Tibial nerve (tissue), 4 donors: ENCODE data around the gene KPNA4. TPM values are rescaled to one million over a fixed set of nuclear protein-coding genes. Genes with fewer than 3 reads are reported as not detected.

Source experiments
- DNase-seq, 2 donors: peaks; one replicate each; pipeline ENCODE4 v3.0.0-alpha.2; 2019; ENCODE audit warnings: low spot score in 2 of 2
- H3K27ac ChIP-seq, 4 donors: fragments of 200-600 bp; sonication (generic) in 3 of 4; one replicate each; pipeline ENCODE4 v1.5.1; 2017 to 2019; ENCODE audit warnings: mild to moderate bottlenecking in 1 of 4
- H3K27me3 ChIP-seq, 2 donors: fragments of 200-600 bp; sonication (generic) in 1 of 2; one replicate each; pipeline versions ENCODE4 v1.5.1 to v1.6.0; 2017 to 2019
- H3K36me3 ChIP-seq, 3 donors: fragments of 200-600 bp; sonication (generic); one replicate each; pipeline ENCODE4 v1.5.1; 2018 to 2019
- H3K4me1 ChIP-seq, 4 donors: fragments of 200-600 bp; sonication (generic) in 3 of 4; one replicate each; pipeline ENCODE4 v1.5.1; 2017 to 2019
- H3K4me3 ChIP-seq, 4 donors: fragments of 200-600 bp; sonication (generic) in 3 of 4; one replicate each; pipeline ENCODE4 v1.5.1; 2017 to 2019; ENCODE audit warnings: mild to moderate bottlenecking in 1 of 4, moderate library complexity in 1 of 4
- H3K9me3 ChIP-seq, 4 donors: fragments of 200-600 bp; sonication (generic) in 3 of 4; one replicate each; pipeline ENCODE4 v1.5.1; 2017 to 2019
- EP300 ChIP-seq, 2 donors: sonication (generic); formaldehyde crosslinking; IDR thresholded peaks; one replicate each; pipeline ENCODE4 v1.6.1; 2017; ENCODE audit warnings: antibody characterized with exemption in 2 of 2, mild to moderate bottlenecking in 1 of 2
- POLR2A ChIP-seq, 2 donors: fragments of 450-650 bp; IDR thresholded peaks; one replicate each; pipeline ENCODE4 v1.6.1; 2017; ENCODE audit warnings: antibody characterized with exemption in 2 of 2, mild to moderate bottlenecking in 2 of 2, moderate library complexity in 2 of 2
- WGBS, 2 donors: methylation state at CpG; one replicate each; pipeline ENCODE4 v1.1.5; 2018; 5-methylcytosine and 5-hydroxymethylcytosine counted together
- total RNA-seq, 4 donors: library from RNA; depleted of rRNA; stranded (reverse); fragments of >200 nt; gene quantifications; one replicate each; pipeline ENCODE4 v1.1.0, GENCODE V29; 2016
- TF ChIP-seq, protein P1 (sequence below), 5 experiments: fragments of 200-600 bp in 3 of 5; fragments of 450-650 bp in 2 of 5; sonication (generic) in 3 of 5; IDR thresholded peaks; one replicate each; pipeline ENCODE4 v1.5.1; 2016 to 2019; ENCODE audit warnings: antibody characterized with exemption in 5 of 5, mild to moderate bottlenecking in 3 of 5, moderate library complexity in 2 of 5

Gene KPNA4
- total RNA-seq, 4 donors from 2014 or later = 27.0 to 32.4 (median 30.2) TPM

DNA sequence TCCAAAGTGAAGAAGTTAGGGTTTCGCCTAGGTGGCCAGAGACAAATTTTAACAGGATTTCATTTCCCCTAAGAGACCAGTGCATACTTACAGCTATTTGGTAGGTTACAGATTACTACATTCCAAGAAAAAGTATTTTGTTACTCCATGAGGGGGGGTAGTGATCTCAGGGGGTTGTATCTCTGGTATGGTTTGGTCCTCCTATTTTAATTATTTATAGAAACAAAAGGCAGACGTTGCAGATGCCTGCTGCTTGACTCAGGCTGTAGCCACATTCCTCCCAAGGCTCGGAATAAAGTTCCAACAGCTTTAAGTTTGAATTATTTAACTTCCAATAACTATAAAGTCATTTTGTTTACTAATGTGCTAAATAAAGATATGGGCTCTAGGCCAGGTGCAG, 114.5 kb downstream of the KPNA4 start:
- TF ChIP-seq EP300 (IDR thresholded peaks at IDR 0.05) = no peak
- TF ChIP-seq POLR2A (IDR thresholded peaks at IDR 0.05) = no peak
- TF ChIP-seq, protein P1, sequence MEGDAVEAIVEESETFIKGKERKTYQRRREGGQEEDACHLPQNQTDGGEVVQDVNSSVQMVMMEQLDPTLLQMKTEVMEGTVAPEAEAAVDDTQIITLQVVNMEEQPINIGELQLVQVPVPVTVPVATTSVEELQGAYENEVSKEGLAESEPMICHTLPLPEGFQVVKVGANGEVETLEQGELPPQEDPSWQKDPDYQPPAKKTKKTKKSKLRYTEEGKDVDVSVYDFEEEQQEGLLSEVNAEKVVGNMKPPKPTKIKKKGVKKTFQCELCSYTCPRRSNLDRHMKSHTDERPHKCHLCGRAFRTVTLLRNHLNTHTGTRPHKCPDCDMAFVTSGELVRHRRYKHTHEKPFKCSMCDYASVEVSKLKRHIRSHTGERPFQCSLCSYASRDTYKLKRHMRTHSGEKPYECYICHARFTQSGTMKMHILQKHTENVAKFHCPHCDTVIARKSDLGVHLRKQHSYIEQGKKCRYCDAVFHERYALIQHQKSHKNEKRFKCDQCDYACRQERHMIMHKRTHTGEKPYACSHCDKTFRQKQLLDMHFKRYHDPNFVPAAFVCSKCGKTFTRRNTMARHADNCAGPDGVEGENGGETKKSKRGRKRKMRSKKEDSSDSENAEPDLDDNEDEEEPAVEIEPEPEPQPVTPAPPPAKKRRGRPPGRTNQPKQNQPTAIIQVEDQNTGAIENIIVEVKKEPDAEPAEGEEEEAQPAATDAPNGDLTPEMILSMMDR (IDR thresholded peaks at IDR 0.05) = no peak
- 67 to 72% methylated on average over 3 of the region's 3 CpGs for WGBS, 2 donors
- H3K9me3 ChIP-seq = no peaks in the 10 kb centered on the region
- H3K4me3 ChIP-seq = no peak overlapping the region
- peaks cover 0 to 35% of the 10 kb centered on the region in 2 donors for H3K27me3 ChIP-seq
- H3K4me1 ChIP-seq = peaks cover 0 to 16% (median 0%) of the 10 kb centered on the region in 4 donors
- no peak for DNase-seq
- H3K36me3 ChIP-seq = no peaks in the 10 kb centered on the region
- no peak overlapping the region for H3K27ac ChIP-seq

DNA sequence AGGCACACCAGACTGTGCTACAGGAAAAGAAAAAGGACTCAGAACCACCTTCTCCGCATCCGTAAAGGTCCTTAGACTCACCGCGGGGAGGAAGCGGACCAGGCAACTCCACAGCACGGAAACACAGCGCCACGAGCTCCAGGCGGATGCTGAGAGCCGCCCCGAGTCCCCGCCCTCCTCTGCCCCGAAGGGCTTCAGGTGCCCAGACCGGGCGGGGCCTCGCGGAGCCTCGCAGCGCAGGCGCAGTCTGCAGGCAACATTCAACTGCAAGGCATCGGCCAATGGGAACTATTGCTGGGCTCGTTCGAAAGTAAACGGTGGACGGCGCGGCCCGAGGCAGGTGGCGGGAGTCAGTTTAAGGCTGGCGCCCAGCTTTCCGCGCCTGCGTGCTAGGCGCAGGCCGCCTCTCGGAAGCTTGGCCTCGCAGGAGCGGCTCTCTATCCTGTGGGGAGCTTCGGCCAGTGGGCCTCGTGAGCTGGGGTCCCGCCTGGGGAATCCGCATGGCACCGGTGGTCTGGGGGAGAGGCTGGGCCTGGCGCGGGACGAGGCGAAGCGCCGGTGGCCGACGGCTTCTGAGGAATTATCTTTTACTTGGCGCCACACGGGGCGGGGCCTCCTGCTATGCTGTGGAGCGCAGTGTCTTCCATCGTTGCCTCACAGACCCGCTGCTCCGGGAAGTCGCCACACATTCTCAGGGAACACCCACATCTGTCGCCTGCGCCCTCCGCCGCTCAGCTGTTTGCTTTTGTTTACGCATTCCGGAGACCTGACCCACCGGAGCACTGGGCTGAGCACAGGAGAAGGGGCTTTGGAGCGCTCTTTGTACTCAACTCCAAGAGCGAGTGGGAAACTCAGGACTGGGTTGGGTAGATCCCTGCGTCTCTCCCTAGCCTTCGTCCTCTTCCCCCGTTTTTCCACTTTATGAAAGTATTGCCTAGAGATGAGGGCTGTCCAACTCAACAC, 115.5 kb downstream of the KPNA4 start, which contains the start of gene TRIM59:
TRIM59 (minus strand) TSS at position 151 of the 963 bp plus-strand sequence. CDS start 10,603 bp downstream, outside the sequence.
- WGBS, 2 donors = 14 to 18% methylated on average over 38 to 40 of the region's 71 CpGs

DNA sequence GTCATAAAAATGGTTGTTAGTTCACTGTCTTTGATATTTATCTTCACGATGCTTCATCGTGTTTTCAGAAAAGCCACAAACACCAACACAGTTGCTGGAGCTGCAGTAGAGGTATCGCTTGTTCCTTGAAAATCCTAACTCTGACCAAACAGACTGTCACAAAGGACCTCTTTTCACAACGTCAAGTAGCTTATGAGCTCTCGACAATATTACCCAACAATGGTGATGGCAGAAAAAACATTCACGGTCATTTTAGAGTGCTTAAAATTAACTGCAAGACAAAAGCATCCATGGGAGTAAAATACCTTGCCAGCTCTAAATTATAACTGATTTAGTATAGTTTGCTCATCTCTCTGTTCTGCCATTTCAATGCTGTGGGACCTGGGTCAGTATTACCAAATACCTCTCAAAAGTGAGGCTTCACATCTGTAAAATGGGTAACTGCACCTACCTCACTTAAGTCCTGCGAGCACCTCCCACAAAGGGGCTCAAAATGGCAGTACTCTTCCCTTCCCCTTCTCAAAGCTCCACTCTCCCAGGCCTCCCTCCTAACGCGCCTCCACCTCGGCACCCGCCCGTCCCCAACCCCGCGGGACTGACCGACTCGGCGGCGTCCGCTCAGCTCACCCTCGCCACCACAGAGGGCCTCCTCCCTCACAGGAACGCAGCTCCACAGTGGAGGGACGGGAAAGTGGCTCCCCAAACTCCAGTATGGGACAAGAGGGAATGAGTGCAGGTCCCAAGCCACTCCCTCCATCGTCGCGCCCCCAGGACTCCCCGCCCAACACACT, 116.3 kb downstream of the KPNA4 start:
- WGBS, 2 donors = 5% methylated on average over 22 to 26 of the region's 26 CpGs
- Histone ChIP-seq H3K27ac (peak overlapping the region in 1 of 4 donors; percentile 34), H3K4me1 (peaks cover 0 to 16% (median 0%) of the 10 kb centered on the region in 4 donors), H3K27me3 (peaks cover 0 to 36% of the 10 kb centered on the region in 2 donors), H3K9me3 (no peaks in the 10 kb centered on the region), H3K36me3 (no peaks in the 10 kb centered on the region), H3K4me3 (peak overlapping the region; percentile 18 to 53 (median 36))
- DNase-seq = no peak
- TF ChIP-seq, protein P1 (IDR thresholded peaks at IDR 0.05) = no peak
- TF ChIP-seq POLR2A (IDR thresholded peaks at IDR 0.05) = no peak
- no peak for TF ChIP-seq EP300 (IDR thresholded peaks at IDR 0.05)

More for the DNA sequence above, 115.5 kb downstream of the KPNA4 start, which contains the start of gene TRIM59:
- no peaks in the 10 kb centered on the region for H3K9me3 ChIP-seq
- H3K36me3 ChIP-seq = no peaks in the 10 kb centered on the region
- H3K27ac ChIP-seq = peak within 1 kb of the TSS in 1 of 4 donors; percentile 34
- peak in 1 of 2 donors; percentile 33 for TF ChIP-seq EP300 (IDR thresholded peaks at IDR 0.05)
- TF ChIP-seq, protein P1 (IDR thresholded peaks at IDR 0.05) = no peak
- H3K4me1 ChIP-seq = peaks cover 0 to 16% (median 0%) of the 10 kb centered on the region in 4 donors
- DNase-seq = peak; percentile 24 to 30
- H3K4me3 ChIP-seq = peak within 1 kb of the TSS; percentile 18 to 53 (median 36)
- peaks cover 0 to 36% of the 10 kb centered on the region in 2 donors for H3K27me3 ChIP-seq

DNA sequence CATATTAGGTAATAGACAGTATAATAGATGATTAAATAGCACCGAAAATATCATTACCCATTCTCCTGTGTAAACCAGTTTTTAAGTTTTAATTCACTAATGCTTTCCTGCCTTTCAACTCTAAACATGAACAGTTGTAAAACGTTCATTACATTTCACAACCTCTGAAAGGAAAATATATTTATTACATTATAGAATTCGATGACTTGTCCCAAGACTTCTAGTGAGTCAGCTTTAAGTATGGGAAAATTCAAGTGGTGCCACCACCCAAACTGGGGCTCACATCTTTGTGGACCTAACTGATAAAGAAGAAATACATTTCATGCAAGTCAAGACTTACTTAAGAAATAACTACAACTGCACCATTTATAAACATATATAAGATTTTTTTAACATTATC, 117.8 kb downstream of the KPNA4 start:
- no peaks in the 10 kb centered on the region for H3K36me3 ChIP-seq
- whole genome bisulfite sequencing, 2 donors = 61 to 65% methylated on average over 3 of the region's 3 CpGs
- H3K4me1 ChIP-seq = peaks cover 0 to 16% (median 0%) of the 10 kb centered on the region in 4 donors
- no peak overlapping the region for H3K27ac ChIP-seq
- H3K9me3 ChIP-seq = no peaks in the 10 kb centered on the region
- H3K27me3 ChIP-seq = peaks cover 0 to 36% of the 10 kb centered on the region in 2 donors
- no peak for DNase-seq
- no peak overlapping the region for H3K4me3 ChIP-seq
- TF ChIP-seq EP300 (IDR thresholded peaks at IDR 0.05) = no peak
- TF ChIP-seq, protein P1 (IDR thresholded peaks at IDR 0.05) = no peak
- TF ChIP-seq POLR2A (IDR thresholded peaks at IDR 0.05) = no peak
